ENCODE measurements around the gene MGST2. TPM values are rescaled to one million over a fixed set of nuclear protein-coding genes. Genes with fewer than 3 reads are reported as not detected.

The MGST2 gene
- total and polyA plus RNA-seq, 8 donors: 37.3 to 63.1 (median 44.0) TPM

DNA sequence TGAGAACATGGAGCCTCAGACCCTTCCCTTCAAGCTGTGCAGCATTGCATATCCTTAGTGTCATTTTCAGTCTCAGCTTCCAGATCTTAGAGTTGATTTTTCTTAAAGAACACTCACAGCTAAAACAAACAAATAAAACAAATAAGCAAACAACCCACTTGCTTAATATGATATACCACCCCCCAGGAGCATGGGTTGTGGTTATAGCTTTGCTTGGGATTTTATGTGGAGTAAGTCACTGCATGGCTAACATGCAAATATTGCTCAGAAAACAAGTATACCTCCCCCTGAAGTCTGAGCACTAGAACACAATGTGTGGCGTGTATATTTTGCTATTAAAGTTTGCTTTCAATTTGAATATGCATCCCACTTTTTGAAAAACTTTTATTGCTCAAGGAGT is 78.6 kb downstream of the MGST2 start:
- no peak overlapping the region for H3K4me3 ChIP-seq
- DNase-seq (no peak), ATAC-seq (no peak)
- no peak overlapping the region for H3K27ac ChIP-seq
- intact Hi-C loops (cut with DNase I): no loop called here
- no peaks in the 10 kb centered on the region for H3K36me3 ChIP-seq
- H3K27me3 ChIP-seq: no peaks in the 10 kb centered on the region
- H3K4me1 ChIP-seq: peaks cover 11 to 23% of the 10 kb centered on the region in 2 donors
- TF ChIP-seq CTCF (IDR thresholded peaks at IDR 0.05): no peak
- no peaks in the 10 kb centered on the region for H3K9me3 ChIP-seq

GRCh38 chr4:139745111-139745639 is 79.6 kb downstream of the MGST2 start:
- no peak for TF ChIP-seq CTCF (IDR thresholded peaks at IDR 0.05)
- intact Hi-C loops (cut with DNase I): no loop called here
- no peak for DNase-seq
- Histone ChIP-seq H3K4me1 (peaks cover 6 to 18% of the 10 kb centered on the region in 2 donors), H3K4me3 (no peak overlapping the region), H3K36me3 (no peaks in the 10 kb centered on the region), H3K9me3 (no peaks in the 10 kb centered on the region), H3K27ac (no peak overlapping the region), H3K27me3 (no peaks in the 10 kb centered on the region)
- no peak for ATAC-seq

- no peak for TF ChIP-seq CTCF (IDR thresholded peaks at IDR 0.05)
- no peak for ATAC-seq
- no peaks in the 10 kb centered on the region for H3K9me3 ChIP-seq
- H3K4me1 ChIP-seq: peaks cover 0 to 4% of the 10 kb centered on the region in 2 donors
- no peak for DNase-seq
- no peak overlapping the region for H3K27ac ChIP-seq
- H3K27me3 ChIP-seq: no peaks in the 10 kb centered on the region
- H3K36me3 ChIP-seq: no peaks in the 10 kb centered on the region
- intact Hi-C loops (cut with DNase I): no loop called here
- no peak overlapping the region for H3K4me3 ChIP-seq
Observed at GRCh38 chr4:139746431-139747171, 81.0 kb downstream of the MGST2 start.

GRCh38 chr4:139749338-139749737 is 83.7 kb downstream of the MGST2 start:
- no peak for ATAC-seq
- intact Hi-C loops (cut with DNase I): no loop called here
- no peak for TF ChIP-seq CTCF (IDR thresholded peaks at IDR 0.05)

GRCh38 chr4:139749835-139750498 is 84.3 kb downstream of the MGST2 start:
- Histone ChIP-seq H3K4me3 (no peak overlapping the region), H3K9me3 (no peaks in the 10 kb centered on the region), H3K27ac (no peak overlapping the region), H3K27me3 (no peaks in the 10 kb centered on the region), H3K36me3 (no peaks in the 10 kb centered on the region), H3K4me1 (no peaks in the 10 kb centered on the region)
- intact Hi-C loops (cut with DNase I): no loop called here
- no peak for DNase-seq
- TF ChIP-seq CTCF (IDR thresholded peaks at IDR 0.05): no peak
- ATAC-seq: no peak

More at GRCh38 chr4:139749338-139749737, 83.7 kb downstream of the MGST2 start:
- no peak overlapping the region for H3K4me3 ChIP-seq
- no peaks in the 10 kb centered on the region for H3K36me3 ChIP-seq
- H3K4me1 ChIP-seq: no peaks in the 10 kb centered on the region
- H3K27me3 ChIP-seq: no peaks in the 10 kb centered on the region
- H3K9me3 ChIP-seq: no peaks in the 10 kb centered on the region
- no peak overlapping the region for H3K27ac ChIP-seq
- DNase-seq: no peak
